GM19328 (cell line): Measurements from ENCODE around the gene TRPC4AP.
"Not testable (repeated sequence)": the region's sequence is repeated elsewhere in the genome, so short reads cannot be mapped to it uniquely, and the experiment has no call there.

Source experiments
- ATAC-seq: cut with Tn5 transposase; IDR thresholded peaks from one replicate; pipeline ENCODE4 v1.9.1; 2021; ENCODE audit warnings: mild to moderate bottlenecking, moderate library complexity; ENCODE audit not compliant: unreplicated experiment

The TRPC4AP gene, protein sequence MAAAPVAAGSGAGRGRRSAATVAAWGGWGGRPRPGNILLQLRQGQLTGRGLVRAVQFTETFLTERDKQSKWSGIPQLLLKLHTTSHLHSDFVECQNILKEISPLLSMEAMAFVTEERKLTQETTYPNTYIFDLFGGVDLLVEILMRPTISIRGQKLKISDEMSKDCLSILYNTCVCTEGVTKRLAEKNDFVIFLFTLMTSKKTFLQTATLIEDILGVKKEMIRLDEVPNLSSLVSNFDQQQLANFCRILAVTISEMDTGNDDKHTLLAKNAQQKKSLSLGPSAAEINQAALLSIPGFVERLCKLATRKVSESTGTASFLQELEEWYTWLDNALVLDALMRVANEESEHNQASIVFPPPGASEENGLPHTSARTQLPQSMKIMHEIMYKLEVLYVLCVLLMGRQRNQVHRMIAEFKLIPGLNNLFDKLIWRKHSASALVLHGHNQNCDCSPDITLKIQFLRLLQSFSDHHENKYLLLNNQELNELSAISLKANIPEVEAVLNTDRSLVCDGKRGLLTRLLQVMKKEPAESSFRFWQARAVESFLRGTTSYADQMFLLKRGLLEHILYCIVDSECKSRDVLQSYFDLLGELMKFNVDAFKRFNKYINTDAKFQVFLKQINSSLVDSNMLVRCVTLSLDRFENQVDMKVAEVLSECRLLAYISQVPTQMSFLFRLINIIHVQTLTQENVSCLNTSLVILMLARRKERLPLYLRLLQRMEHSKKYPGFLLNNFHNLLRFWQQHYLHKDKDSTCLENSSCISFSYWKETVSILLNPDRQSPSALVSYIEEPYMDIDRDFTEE

DNA sequence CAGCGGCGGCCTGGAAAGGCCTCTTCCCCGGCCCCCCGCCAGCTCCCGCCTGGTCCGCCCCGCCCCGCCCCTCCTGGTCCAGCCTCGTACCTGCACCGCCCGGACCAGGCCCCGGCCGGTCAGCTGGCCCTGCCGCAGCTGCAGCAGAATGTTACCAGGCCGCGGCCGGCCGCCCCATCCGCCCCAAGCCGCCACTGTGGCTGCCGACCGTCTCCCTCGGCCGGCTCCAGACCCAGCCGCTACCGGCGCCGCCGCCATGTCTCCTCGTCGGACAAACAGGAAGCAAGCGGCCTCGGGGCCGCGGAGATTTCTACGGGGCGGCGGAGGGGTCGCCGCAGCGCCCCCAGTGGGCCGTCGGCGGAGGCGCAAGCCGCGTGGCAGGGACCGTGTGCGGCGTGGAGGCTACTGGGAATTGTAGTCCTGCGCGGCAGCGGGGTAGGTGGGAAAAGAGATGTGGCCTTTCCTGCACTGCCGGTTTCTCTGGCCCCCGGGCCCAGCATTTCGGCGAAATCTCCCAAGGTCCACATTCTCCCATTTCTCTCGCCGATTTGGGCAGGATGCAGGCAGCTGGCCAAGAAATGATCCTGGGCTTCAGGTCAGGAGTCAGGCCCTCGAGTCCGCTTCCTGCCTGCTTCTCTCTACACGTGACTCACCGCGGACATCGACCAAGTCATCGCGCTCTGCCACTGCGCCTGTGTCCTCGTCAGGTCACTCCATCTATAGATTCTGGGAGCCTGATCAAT lies at the start of gene TRPC4AP:
Gene TRPC4AP, minus strand, starts transcription at position 284 of the 743 bp plus-strand sequence. Its CDS starts 26 bp downstream, at position 258.
- ATAC-seq = peak; percentile 89

DNA sequence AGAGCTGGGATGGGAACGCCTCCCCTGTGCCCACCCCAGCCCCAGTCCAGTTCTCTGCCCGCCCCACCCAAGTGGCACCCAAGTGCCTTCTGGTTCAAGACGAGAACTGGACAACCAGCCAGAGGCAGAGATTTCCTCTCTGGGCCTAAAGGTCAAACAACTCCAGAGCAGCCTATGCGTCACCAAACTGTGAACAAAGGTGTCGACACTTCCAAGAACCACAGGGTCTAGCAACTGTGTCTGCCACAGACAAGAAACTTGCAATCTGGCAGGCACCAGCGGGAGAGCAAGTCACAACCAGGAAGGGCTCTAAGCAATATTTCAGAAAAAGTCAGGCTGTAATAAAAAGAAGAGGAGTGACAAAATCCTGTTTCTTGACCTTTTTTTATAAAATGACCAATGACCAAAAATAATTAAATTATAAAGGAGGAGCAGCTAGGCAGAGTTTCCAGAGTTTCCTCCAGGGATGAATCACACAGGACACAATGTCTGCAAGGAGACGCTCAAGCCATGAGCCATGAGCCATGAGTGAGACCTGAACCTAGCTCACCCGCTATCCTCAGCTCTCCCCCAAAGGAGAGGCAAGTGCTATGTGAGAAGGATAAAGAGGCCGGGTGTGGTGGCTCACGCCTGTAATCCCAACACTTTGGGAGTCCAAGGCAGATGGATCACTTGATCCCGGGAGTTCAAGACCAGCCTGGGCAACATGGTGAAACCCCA lies 43.4 kb upstream of the TRPC4AP start:
- ATAC-seq = no peak

DNA sequence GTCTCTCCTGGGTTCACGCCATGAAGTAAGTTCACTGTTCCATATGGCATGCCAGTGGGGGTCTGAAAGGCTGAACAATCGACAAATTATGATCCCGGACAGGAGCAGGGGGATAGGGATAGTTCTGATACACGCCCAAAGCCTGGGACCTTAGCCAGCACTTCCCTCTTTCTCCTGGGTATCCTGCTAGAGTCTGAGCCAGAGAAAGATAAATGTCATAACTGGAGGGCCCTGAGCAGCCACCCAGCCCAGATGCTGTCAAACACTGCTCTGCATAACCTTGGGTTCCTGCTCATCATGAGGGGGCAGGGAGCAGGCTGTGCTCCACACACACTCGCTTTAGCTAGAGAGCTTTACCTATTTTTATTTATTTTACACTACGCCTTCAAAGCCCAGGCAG lies 42.3 kb upstream of the TRPC4AP start:
- no peak for ATAC-seq

DNA sequence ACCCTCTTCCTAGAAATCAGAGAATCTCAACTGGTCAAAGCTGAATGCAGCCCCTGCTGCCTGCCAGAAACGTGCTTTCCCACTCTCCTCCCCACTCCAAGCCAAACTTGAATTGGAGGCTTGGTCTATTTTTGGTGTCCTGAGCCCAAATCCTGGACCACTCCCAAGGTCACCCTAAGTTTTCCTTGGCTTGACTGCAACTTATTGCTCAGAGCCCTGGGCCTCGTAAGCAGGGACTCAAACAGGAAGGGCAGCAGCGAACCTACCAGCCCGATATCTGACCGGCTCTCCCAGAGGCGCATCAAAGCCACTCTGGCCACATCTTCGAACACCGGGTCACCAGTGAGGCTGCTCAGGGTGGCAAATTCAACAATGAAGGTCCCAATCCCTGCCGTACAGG lies 41.9 kb upstream of the TRPC4AP start:
- ATAC-seq = no peak

DNA sequence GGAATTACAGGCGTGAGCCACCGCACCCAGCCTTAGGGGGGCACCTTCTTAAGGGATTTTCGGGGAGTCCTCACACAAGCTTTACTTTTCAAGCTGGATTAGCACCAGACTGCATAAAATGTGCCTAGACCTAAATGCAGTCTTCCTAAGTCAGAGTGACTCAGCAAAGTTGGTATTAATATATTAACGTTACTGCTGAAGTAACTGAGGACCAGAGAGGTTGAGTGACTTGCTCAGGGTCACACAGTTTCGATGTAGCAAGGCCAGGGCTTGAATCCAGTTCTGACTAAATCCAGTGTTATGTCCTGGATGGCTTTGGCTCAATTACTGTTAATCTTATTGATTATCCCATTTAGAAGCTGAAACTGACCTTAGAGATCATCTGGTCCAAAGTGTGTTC lies 41.1 kb upstream of the TRPC4AP start:
- ATAC-seq = no peak

DNA sequence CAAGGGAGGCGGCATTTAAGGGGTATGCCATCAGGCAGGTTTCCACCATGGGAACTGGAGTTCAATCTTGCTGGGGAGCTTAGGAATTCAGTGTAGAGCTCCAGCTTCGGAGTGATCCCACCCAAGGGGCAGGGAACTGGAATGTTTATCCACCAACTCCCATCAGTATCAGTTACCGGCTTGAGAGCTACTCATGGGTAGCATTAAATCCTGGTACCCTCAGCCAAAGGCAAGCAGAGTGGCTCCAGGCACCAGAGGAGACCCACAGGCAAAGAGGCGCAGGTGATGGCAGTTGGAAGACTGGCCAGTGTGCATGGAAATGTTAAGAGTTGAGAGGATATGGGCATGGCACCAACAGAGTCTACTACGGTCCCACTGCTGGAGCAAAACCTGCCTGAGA lies 40.4 kb upstream of the TRPC4AP start:
- no peak for ATAC-seq

DNA sequence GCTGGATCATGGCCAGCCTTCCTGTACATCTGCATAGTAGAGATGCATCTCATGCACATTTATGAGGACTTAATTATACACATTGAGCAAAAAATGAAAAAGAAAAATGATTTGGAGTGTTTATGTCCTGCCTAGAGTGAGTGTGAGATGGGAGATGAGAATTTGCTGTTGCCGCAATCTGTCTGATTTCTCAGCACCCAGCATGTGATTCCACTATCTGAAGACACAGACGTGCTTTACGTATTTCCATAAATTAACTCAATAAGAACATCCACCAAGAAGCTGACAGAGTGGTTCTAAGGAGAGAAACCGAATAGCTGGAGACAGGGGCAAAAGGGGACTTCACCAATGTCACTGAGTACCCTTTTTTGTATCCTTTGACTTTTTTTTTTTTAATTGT lies 39.3 kb upstream of the TRPC4AP start:
- ATAC-seq = no peak

DNA sequence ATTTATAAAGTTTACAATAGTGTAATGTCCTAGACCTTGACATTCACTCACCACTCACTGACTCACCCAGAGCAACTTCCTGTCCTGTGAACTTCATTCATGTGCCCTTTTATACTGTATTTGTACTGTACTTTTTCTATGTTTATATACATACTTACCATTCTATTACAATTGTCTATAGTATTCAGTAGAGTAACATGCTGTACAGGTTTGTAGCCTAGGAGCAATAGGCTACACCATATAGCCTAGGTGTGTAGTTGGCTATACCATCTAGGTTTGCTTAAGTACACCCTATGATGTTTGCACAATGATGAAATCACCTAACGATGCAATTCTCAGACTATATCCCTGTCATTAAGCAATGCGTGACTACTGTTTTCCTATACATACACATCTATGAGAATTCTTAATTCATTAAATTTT lies 37.1 kb upstream of the TRPC4AP start:
- no peak for ATAC-seq

DNA sequence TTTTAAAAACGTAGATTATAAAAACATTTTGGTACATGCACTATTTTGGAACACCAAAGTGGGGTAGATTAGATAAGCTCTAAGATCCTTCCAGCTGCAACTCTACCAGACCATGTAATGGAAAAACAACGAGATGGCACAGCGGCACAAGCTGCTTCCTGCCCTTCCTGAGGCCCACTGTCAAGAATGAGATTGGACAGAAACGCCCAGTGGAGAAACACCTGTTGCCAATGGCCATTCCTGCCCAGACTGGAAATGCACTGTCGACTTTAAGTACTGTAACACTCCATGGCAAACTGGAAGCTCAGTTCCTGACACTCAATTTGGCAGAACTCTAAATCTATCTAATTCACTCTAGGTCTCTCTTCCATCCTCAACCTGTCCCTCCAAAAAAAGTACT lies 33.1 kb upstream of the TRPC4AP start:
- ATAC-seq = no peak

DNA sequence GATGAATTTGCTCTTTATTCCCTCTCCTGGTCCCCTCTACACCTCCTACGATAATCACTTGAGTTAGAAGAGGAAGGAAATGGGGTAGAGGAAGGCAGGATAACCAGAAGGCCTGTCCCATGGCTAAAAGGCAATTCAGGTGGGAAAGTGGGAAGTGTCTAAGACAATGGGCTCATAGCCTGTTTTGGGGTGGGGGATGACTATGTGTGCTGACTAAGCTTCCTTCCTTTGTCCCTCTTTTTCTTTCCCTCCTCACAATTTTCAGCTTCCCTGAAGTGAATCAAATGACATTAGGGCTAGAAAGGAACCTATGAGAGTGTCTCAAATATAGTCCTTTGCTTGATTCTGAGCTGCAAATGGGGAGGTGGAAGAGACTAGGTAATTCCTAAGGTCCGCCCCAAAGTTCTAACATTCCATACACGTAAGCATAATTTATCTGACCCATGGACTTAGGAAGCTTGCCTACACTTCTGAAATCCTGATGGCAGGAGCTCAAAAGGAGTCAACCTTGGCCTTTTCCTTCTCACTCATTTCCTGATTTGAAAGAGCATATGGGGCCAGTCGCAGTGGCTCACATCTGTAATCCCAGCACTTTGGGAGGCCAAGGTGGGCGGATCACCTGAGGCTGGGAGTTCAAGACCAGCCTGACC lies 30.3 kb upstream of the TRPC4AP start:
- no peak for ATAC-seq

DNA sequence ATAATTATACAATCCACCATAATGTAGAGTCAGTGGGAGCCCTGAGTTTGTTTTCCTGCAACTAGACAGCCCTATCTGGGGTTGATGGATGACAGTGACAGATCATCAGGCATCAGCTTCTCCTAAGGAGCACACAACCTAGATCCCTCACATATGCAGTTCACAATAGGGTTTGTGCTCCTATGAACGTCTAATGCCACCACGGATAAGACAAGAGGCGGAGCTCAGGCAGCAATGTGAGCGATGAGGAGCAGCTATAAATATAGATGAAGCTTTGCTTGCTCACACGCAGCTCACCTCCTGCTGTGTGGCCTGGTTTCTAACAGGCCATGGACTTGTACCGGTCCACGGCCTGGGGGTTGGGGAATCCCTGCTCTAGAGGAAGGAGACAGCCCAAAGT lies 28.6 kb upstream of the TRPC4AP start:
- no peak for ATAC-seq

DNA sequence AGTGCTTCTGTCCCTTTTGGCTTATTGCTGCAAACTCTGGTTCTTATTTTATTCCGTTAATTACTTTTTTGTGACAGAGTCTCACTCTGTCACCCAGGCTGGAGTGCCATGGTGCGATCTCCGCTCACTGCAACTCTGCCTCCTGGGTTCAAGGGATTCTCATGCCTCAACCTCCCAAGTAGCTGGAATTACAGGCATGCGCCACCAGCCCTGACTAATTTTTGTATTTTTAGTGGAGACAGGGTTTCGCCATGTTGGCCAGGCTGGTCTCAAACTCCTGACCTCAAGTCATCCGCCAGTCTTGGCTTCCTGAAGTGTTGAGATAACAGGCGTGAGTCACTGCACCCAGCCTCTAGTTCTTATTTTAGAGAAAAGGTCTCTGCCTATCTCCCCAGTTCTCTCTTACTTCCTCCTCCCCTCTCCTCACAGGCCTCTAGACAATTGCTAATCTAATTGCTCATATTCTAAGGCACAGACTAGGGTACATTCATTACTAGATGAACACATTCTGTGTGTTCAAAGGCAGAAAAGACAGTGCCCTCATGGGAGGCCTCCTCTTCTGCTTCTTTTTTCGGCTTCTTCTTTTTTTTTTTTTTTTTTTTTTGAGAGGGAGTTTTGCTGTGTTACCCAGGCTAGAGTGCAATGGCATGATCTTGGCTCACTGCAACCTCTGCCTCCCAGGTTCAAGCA lies 27.6 kb upstream of the TRPC4AP start:
- no peak for ATAC-seq

DNA sequence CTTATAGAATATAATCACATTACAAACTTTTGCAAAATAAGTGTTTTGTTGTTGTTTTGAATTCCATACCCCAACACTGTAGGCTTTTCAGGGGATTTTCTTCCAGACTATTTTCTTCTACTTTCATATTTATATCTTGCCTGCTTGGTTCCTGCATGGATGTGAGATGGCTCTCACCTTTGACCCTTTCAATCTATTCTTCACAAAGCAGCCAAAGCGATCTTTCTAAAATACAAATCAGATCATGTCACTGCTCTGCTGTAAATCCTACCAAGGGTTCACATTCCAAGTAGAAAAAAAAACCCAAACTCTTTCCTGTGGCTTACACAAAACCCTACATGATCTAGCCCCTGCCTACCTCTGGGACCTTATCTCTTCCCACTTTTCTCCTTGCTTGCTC lies 25.0 kb upstream of the TRPC4AP start:
- ATAC-seq = no peak

DNA sequence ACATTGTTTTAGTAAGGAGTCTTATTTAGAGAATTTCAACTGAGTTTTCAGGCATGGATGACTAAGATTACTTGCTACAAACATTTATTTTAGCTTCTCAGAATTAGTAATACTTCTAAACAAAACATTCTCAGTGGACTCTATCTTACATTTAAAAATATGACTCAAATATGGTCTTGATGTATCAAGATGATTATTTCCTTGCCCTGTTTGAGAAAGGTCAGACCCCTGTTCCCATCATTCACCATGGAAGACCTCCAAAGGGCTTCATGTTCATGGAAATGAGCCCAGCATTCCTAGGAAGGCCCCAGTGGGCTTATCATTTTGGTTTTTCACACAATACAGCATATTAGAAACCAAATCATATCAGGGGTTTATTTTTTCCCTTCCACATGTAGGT lies 24.6 kb upstream of the TRPC4AP start:
- no peak for ATAC-seq

DNA sequence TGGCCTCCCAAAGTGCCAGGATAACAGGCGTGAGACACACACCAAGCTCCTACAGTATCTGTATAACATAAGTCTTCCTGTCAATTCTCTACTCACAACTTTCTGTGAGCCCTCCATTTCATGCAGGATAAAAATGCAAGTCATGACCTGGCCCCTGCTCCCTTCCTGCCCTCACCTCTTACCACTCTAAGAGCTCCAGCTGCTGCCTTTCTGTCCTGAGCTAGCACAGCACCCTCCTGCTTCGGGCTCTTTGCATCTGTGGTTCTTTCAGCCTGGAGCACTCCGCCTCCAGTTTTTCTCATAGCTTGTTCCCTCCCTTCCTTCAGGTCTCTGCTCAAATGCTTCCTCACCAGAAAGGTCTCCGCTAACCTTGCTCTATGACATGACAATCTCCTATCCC lies 23.7 kb upstream of the TRPC4AP start:
- ATAC-seq = no peak

DNA sequence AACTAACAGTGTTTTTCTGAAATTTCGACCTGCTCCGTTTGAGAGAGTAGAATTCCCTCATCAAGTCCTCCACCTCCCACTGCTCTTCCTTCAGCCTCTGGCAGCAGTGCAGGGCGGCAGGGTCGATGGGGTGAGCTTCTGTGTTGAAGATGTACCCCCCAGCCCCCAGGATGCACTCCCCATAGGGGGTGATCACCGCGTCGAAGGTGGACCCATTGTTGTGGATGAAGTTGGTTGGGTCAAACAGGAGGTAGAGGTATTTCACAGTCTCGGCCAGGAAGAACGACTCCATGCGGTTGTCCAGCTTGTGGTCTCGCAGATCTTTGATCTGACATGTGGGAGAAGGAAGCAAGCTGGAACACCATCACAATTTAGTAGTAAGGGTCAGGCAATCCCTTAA lies 23.0 kb upstream of the TRPC4AP start:
- ATAC-seq = no peak

DNA sequence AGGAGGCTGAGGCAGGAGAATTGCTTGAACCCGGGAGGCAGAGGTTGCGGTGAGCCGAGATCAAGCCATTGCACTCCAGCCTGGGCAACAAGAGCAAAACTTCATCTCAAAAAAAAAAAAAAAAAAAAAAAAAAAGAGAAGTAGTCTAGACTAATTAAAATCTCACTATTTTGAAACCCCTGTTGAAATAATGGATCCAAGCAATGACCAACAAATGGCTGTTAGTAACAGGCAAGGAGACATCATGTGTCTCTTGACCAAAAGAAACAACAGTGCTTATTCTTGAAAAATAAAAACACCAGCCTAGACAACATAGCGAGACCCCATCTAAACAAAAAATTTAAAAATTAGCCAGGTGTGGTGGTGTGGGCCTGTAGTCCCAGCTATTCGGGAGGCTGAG lies 19.7 kb upstream of the TRPC4AP start:
- not testable (repeated sequence) for ATAC-seq

DNA sequence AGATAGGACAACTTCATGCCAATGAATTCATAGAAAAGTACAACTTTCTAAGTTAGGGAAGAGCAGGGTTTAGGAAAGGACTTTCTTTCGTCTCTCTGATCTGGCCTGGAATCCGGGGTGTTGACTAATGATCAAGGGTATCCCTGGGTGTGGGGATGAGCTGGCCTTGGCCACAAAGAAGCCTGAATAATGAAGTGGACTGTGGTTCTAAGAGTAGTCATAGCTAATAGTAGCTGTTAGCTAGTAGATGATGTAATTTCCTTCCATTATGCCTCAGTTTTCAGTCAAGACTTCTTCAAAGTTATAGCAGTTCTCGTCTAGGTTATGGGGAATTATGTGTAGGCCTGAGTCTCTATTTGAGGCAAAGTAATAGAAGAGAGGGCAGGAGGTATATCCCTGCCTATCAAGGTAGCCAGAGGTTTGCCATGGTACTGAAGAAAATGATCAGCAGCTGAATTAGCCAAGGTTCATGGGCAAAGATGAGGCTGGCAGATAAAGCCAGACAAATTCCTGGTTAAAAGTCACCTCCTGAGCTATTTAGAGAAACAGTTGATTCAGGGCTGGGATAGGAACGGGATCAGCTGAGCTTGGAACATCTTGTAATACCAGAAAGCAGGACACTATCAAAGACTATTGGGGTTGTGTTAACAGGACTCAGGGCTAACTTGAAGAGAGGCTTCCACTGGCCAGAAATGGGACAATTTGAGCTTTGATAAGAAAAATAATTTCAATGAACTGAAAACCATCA lies 18.7 kb upstream of the TRPC4AP start:
- ATAC-seq = no peak

DNA sequence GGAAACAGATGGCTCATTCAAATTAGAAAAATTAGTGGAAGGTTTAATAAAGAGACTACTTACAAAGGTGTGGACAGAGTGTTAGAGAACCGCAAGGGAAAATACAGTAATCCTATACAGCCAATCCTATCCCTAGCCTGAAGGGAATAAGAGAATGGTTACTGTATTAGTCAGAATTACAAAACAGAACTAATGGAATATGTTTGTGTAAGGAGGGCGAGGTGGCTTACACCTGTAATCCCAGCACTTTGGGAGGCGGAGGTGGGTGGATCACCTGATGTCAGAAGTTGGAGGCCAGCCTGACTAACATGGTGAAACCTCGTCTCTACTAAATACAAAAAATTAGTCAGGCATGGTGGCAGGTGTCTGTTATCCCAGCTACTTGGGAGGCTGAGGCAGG lies 16.3 kb upstream of the TRPC4AP start:
- no peak for ATAC-seq
